ENCODE data around the gene CCT8. TPM values are rescaled to one million over a fixed set of nuclear protein-coding genes. Genes with fewer than 3 reads are reported as not detected.

The CCT8 gene
- total and polyA plus RNA-seq, 9 of the 15 experiments (the other 6 are each of a cell fraction or from before 2014, with no cell fraction given): 451 to 1,153 (median 677) TPM

DNA sequence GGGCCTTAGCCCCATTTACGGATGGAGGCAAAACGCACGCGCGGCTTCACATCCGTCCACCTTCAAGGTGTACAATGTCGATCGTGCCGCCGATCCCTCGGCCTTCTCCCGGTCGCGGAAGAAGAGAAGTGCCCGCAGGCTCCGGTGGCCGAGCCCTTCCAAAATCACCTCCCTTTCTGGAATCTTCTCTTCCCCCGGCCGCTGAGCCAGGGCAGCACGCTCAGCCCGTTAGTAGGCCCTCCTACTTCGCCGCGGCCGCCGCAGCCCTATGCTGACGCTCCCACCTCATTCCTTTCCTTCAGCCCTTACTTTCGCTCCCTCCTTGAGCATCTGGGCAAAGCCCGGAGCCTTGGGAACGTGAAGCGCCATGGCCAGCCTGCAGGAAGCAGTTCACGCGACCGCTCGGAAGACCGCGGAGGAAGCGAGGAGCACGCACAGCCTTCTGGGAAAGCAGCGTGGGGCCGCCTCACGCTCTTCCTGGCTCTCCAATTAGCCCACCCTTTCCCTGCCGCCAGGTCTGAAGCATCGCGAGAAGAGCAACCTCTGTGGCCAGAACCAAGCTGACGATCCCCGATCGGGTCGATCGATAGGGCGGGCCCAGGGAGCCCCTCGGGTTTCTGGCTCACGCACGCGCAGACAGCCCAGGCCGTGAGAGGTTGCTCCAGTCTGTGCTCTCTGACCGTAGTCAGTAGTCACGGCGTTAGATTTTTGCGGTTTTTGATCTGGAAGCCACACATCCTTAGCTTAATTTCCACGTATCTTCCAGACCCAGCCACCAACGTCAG is at the start of gene CCT8 (continued):
- TF ChIP-seq SNRNP70 (optimal IDR thresholded peaks at IDR 0.05; ENCODE audit: low read depth, low read length) (peak; percentile 71), GABPA (tag; conservative IDR thresholded peaks at IDR 0.05; ENCODE audit: low read depth) (peak; percentile 72), EZH2 (IDR thresholded peaks at IDR 0.05; ENCODE audit: borderline replicate concordance, low read depth, low read length) (no peak), SMAD4 (CRISPR knock-in tag; conservative IDR thresholded peaks at IDR 0.05) (no peak), FOS (IDR thresholded peaks at IDR 0.05; ENCODE audit: extremely low read depth, insufficient read length) (no peak), WHSC1 (IDR thresholded peaks at IDR 0.05; ENCODE audit: low read length) (no peak), CBFB (CRISPR knock-in tag; IDR thresholded peaks at IDR 0.05) (peak; percentile 85; the same call in 1 of the 2 replicates), NFIX (CRISPR knock-in tag; IDR thresholded peaks at IDR 0.05; ENCODE audit: low read depth) (no peak), ELF2 (CRISPR knock-in tag; IDR thresholded peaks at IDR 0.05) (peak; percentile 72; the same call in 1 of the 2 replicates), KAT2B (IDR thresholded peaks at IDR 0.05; ENCODE audit: low read depth, low read length) (no peak), MBD1 (CRISPR knock-in tag; IDR thresholded peaks at IDR 0.05) (no peak), ZNF184 (CRISPR knock-in tag; IDR thresholded peaks at IDR 0.05) (no peak)
- TF ChIP-seq, protein P1, sequence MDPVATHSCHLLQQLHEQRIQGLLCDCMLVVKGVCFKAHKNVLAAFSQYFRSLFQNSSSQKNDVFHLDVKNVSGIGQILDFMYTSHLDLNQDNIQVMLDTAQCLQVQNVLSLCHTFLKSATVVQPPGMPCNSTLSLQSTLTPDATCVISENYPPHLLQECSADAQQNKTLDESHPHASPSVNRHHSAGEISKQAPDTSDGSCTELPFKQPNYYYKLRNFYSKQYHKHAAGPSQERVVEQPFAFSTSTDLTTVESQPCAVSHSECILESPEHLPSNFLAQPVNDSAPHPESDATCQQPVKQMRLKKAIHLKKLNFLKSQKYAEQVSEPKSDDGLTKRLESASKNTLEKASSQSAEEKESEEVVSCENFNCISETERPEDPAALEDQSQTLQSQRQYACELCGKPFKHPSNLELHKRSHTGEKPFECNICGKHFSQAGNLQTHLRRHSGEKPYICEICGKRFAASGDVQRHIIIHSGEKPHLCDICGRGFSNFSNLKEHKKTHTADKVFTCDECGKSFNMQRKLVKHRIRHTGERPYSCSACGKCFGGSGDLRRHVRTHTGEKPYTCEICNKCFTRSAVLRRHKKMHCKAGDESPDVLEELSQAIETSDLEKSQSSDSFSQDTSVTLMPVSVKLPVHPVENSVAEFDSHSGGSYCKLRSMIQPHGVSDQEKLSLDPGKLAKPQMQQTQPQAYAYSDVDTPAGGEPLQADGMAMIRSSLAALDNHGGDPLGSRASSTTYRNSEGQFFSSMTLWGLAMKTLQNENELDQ (CRISPR knock-in tag; IDR thresholded peaks at IDR 0.05; ENCODE audit: borderline replicate concordance): no peak
- TF ChIP-seq, protein P2, sequence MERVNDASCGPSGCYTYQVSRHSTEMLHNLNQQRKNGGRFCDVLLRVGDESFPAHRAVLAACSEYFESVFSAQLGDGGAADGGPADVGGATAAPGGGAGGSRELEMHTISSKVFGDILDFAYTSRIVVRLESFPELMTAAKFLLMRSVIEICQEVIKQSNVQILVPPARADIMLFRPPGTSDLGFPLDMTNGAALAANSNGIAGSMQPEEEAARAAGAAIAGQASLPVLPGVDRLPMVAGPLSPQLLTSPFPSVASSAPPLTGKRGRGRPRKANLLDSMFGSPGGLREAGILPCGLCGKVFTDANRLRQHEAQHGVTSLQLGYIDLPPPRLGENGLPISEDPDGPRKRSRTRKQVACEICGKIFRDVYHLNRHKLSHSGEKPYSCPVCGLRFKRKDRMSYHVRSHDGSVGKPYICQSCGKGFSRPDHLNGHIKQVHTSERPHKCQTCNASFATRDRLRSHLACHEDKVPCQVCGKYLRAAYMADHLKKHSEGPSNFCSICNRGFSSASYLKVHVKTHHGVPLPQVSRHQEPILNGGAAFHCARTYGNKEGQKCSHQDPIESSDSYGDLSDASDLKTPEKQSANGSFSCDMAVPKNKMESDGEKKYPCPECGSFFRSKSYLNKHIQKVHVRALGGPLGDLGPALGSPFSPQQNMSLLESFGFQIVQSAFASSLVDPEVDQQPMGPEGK (CRISPR knock-in tag; IDR thresholded peaks at IDR 0.05; ENCODE audit: borderline replicate concordance): no peak
- TF ChIP-seq, protein P3, sequence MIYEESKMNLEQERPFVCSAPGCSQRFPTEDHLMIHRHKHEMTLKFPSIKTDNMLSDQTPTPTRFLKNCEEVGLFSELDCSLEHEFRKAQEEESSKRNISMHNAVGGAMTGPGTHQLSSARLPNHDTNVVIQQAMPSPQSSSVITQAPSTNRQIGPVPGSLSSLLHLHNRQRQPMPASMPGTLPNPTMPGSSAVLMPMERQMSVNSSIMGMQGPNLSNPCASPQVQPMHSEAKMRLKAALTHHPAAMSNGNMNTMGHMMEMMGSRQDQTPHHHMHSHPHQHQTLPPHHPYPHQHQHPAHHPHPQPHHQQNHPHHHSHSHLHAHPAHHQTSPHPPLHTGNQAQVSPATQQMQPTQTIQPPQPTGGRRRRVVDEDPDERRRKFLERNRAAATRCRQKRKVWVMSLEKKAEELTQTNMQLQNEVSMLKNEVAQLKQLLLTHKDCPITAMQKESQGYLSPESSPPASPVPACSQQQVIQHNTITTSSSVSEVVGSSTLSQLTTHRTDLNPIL (CRISPR knock-in tag; IDR thresholded peaks at IDR 0.05): no peak
- TF ChIP-seq, protein P4, sequence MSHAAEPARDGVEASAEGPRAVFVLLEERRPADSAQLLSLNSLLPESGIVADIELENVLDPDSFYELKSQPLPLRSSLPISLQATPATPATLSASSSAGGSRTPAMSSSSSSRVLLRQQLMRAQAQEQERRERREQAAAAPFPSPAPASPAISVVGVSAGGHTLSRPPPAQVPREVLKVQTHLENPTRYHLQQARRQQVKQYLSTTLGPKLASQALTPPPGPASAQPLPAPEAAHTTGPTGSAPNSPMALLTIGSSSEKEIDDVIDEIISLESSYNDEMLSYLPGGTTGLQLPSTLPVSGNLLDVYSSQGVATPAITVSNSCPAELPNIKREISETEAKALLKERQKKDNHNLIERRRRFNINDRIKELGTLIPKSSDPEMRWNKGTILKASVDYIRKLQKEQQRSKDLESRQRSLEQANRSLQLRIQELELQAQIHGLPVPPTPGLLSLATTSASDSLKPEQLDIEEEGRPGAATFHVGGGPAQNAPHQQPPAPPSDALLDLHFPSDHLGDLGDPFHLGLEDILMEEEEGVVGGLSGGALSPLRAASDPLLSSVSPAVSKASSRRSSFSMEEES (CRISPR knock-in tag; IDR thresholded peaks at IDR 0.05): no peak

Measured in K562 (cell line).